OCI-M2 (cell line): ENCODE measurements around the gene FOXC2.

ENCODE experiments used
- DNase-seq: peaks from one replicate; lab custom pipeline; 2025; ENCODE audit not compliant: unreplicated experiment; lab: John Stamatoyannopoulos, UW

Gene FOXC2

GRCh38 chr16:86555704-86556075 lies 10.9 kb upstream of the FOXC2 start:
- no peak for DNase-seq

- DNase-seq, result no peak
These were observed 10.1 kb upstream of the FOXC2 start for GRCh38 chr16:86556576-86556975.

GRCh38 chr16:86557587-86557986 lies 9.0 kb upstream of the FOXC2 start:
- DNase-seq, result no peak

- DNase-seq, result no peak
These were observed 8.1 kb upstream of the FOXC2 start for GRCh38 chr16:86558355-86559193.

- no peak for DNase-seq
These were observed 6.8 kb upstream of the FOXC2 start for GRCh38 chr16:86559802-86560305.

- no peak for DNase-seq
These were observed 4.3 kb upstream of the FOXC2 start for GRCh38 chr16:86562356-86562755.

- peak; percentile 50 for DNase-seq
These were observed 2.9 kb upstream of the FOXC2 start for GRCh38 chr16:86563469-86564345.

GRCh38 chr16:86565181-86565631 lies 1.4 kb upstream of the FOXC2 start:
- DNase-seq, result no peak

- no peak for DNase-seq
These were observed 751 bp upstream of the FOXC2 start for GRCh38 chr16:86565644-86566511.

- DNase-seq, result no peak
These were observed 504 bp downstream of the FOXC2 start for GRCh38 chr16:86566966-86567700.

- DNase-seq, result no peak
These were observed 1.3 kb downstream of the FOXC2 start for GRCh38 chr16:86567701-86568581.

GRCh38 chr16:86568677-86569623 lies 2.3 kb downstream of the FOXC2 start:
- DNase-seq, result no peak

- no peak for DNase-seq
These were observed 3.2 kb downstream of the FOXC2 start for GRCh38 chr16:86569701-86570447.

- no peak for DNase-seq
These were observed 4.2 kb downstream of the FOXC2 start for GRCh38 chr16:86570558-86571529.

GRCh38 chr16:86571530-86571915 lies 4.9 kb downstream of the FOXC2 start:
- DNase-seq, result no peak

- no peak for DNase-seq
These were observed 5.5 kb downstream of the FOXC2 start for GRCh38 chr16:86572041-86572521.
